ENCODE results near the gene ALKBH5. TPM values are rescaled to one million over a fixed set of nuclear protein-coding genes. Genes with fewer than 3 reads are reported as not detected.
A peak's percentile ranks its signal among the peaks of the same experiment; 100 is the strongest.

The ALKBH5 gene
- total RNA-seq, 2 donors from 2014 or later: 94.8 to 130 TPM

DNA sequence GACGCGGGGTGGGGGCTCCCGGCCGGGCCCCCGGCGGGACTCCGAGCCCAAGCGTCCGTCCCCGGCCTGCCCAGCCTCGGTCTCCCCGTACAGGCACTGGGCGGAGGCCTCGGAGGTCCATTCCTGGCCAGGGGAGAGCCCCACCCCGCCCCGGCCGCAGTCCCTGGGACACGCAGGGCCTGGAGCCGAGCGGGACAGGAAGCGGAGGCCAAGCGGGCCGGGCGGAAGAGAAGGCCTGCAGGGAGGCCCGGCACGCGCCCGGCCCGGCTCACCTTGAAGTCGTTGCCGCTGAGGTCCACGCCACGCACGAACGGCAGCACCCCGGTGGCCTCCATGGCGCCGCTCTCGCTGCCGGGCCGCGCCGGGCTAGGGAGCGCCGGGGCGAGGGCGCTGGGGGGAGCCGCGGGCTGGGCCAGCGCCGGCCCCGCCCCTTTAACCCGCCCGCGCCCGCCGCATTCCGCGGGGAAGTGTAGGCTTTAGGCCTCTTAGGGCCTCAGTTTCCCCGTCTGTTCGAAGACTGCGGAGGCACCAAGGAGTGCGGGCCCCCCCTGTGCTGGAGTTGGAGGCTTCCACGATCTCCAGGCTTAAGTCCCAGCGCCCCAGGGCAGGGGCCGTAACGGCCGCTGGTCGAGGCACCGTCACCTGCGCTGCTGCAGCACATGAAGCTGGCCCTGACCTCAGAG, 74.9 kb downstream of the ALKBH5 start, which contains the start of gene FLII:
Gene FLII, minus strand, starts transcription at position 383 of the 683 bp plus-strand sequence. Its CDS starts 48 bp downstream, at position 335.
- peak; percentile 68 for DNase-seq
- TF ChIP-seq CTCF (IDR thresholded peaks at IDR 0.05): no peak
- H3K4me3 ChIP-seq: peak within 1 kb of the TSS; percentile 100
- H3K4me1 ChIP-seq: peaks cover 19% of the 10 kb centered on the region
- no peaks in the 10 kb centered on the region for H3K9me3 ChIP-seq
- H3K9ac ChIP-seq (ENCODE audit: low read depth in 2 of 2, low read length in 2 of 2): peak within 1 kb of the TSS; percentile 90 to 99
- H3K27me3 ChIP-seq: no peaks in the 10 kb centered on the region
- H3K36me3 ChIP-seq: peaks cover 17% of the 10 kb centered on the region
- H3K27ac ChIP-seq: peak within 1 kb of the TSS; percentile 99
- intact Hi-C loops (cut with DNase I): no loop called here

Other genes starting within 250 kb of the ALKBH5 start
- gene TOM1L2, start 211.4 kb upstream of the ALKBH5 start, total RNA-seq: 10 to 100 TPM; 47.6 to 68.7 TPM
- gene DRC3, start 211.0 kb upstream of the ALKBH5 start, total RNA-seq: 1 to 10 TPM in 1 of 2 donors, under 1 TPM in 1; 0.79 to 1.1 TPM
- 10 to 100 TPM; 23.5 to 44.5 TPM for gene ATPAF2, start 144.7 kb upstream of the ALKBH5 start, total RNA-seq
- gene GID4, start 144.4 kb upstream of the ALKBH5 start, total RNA-seq: 1 to 10 TPM; 5.2 to 8.0 TPM
- gene DRG2, start 95.9 kb upstream of the ALKBH5 start, total RNA-seq: 10 to 100 TPM; 25.6 to 36.9 TPM
- 1 to 10 TPM; 1.1 to 1.4 TPM for gene MYO15A, start 75.1 kb upstream of the ALKBH5 start, total RNA-seq
- gene LLGL1, start 41.8 kb downstream of the ALKBH5 start, total RNA-seq: 10 to 100 TPM in 1 of 2 donors, 1 to 10 TPM in 1; 7.8 to 13.1 TPM
- gene FLII, start 74.9 kb downstream of the ALKBH5 start, total RNA-seq: 100 to 1,000 TPM; 263 to 293 TPM
- 10 to 100 TPM; 13.2 to 15.3 TPM for gene MIEF2, start 76.8 kb downstream of the ALKBH5 start, total RNA-seq
- gene TOP3A, start 131.2 kb downstream of the ALKBH5 start, total RNA-seq: 10 to 100 TPM; 27.2 to 45.4 TPM
- gene SMCR8, start 131.5 kb downstream of the ALKBH5 start, total RNA-seq: 10 to 100 TPM; 20.5 to 21.4 TPM
- gene SHMT1, start 179.7 kb downstream of the ALKBH5 start, total RNA-seq: 10 to 100 TPM; 41.4 to 58.0 TPM
- under 1 TPM; 0.25 to 0.69 TPM for gene EVPLL, start 193.9 kb downstream of the ALKBH5 start, total RNA-seq

Measured in colonic mucosa (tissue), 4 donors.